Osteocyte (in vitro differentiated cells): Measurements from ENCODE around the gene SLC16A12. TPM values are rescaled to one million over a fixed set of nuclear protein-coding genes. Genes with fewer than 3 reads are reported as not detected.

ENCODE experiments used
- DNase-seq: peaks from one replicate; pipeline ENCODE4 v3.0.0; 2021; ENCODE audit warnings: mixed read lengths; ENCODE audit not compliant: unreplicated experiment; ENCODE audit errors: extremely low spot score
- H3K27ac Mint-ChIP-seq: one replicate; pipeline ENCODE4 v1.8.0; 2021; ENCODE audit warnings: mild to moderate bottlenecking, mixed read lengths; ENCODE audit not compliant: unreplicated experiment
- H3K27me3 Mint-ChIP-seq: one replicate; pipeline ENCODE4 v1.8.0; 2021; ENCODE audit warnings: mixed read lengths; ENCODE audit not compliant: unreplicated experiment
- H3K36me3 Mint-ChIP-seq: one replicate; pipeline ENCODE4 v1.8.0; 2021; ENCODE audit warnings: mixed read lengths; ENCODE audit not compliant: unreplicated experiment
- H3K4me1 Mint-ChIP-seq: one replicate; pipeline ENCODE4 v1.8.0; 2021; ENCODE audit warnings: mixed read lengths; ENCODE audit not compliant: unreplicated experiment
- H3K4me3 Mint-ChIP-seq: one replicate; pipeline ENCODE4 v1.8.0; 2021; ENCODE audit warnings: mild to moderate bottlenecking, moderate library complexity, mixed read lengths; ENCODE audit not compliant: unreplicated experiment
- H3K9me3 Mint-ChIP-seq: one replicate; pipeline ENCODE4 v1.8.0; 2021; ENCODE audit warnings: mixed read lengths; ENCODE audit not compliant: unreplicated experiment
- total RNA-seq: library from RNA; stranded (reverse); gene quantifications from 2 replicates; pipeline ENCODE4 v1.2.1, GENCODE V29; 2021
- TF ChIP-seq, protein P1 (sequence below): fragments of 200-600 bp; sonication (generic); IDR thresholded peaks from 2 replicates; pipeline ENCODE4 v1.5.0; 2021; ENCODE audit warnings: antibody characterized with exemption, mild to moderate bottlenecking, moderate library complexity

SLC16A12 gene
- total RNA-seq, 1 donor from 2014 or later, result 8.4 TPM

DNA sequence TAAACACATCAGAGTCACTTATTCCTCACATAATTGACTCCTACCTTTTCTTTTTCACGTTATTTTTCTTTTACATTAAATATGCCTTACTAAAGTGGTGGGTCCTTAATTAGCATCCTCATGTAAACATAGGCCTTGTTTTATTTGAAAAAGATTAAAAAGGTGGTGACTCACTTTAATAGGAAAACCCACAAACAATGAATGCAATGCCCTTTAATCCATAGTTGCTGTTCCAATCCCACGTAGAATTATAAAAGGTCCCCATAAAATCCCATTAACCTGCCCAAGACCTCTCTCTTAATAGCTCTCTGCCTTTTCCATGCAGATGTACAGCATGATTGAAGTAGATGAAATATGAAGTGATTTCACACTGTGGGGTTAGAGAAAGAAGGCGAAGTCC is 32.2 kb downstream of the SLC16A12 start:
- Mint-ChIP-seq H3K36me3 (peaks cover 18% of the 10 kb centered on the region), H3K27me3 (no peaks in the 10 kb centered on the region), H3K27ac (peak overlapping the region; percentile 90), H3K9me3 (peaks cover 24% of the 10 kb centered on the region), H3K4me1 (peaks cover 41% of the 10 kb centered on the region), H3K4me3 (no peak overlapping the region)
- TF ChIP-seq, protein P1, sequence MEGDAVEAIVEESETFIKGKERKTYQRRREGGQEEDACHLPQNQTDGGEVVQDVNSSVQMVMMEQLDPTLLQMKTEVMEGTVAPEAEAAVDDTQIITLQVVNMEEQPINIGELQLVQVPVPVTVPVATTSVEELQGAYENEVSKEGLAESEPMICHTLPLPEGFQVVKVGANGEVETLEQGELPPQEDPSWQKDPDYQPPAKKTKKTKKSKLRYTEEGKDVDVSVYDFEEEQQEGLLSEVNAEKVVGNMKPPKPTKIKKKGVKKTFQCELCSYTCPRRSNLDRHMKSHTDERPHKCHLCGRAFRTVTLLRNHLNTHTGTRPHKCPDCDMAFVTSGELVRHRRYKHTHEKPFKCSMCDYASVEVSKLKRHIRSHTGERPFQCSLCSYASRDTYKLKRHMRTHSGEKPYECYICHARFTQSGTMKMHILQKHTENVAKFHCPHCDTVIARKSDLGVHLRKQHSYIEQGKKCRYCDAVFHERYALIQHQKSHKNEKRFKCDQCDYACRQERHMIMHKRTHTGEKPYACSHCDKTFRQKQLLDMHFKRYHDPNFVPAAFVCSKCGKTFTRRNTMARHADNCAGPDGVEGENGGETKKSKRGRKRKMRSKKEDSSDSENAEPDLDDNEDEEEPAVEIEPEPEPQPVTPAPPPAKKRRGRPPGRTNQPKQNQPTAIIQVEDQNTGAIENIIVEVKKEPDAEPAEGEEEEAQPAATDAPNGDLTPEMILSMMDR, result no peak
- DNase-seq, result no peak

DNA sequence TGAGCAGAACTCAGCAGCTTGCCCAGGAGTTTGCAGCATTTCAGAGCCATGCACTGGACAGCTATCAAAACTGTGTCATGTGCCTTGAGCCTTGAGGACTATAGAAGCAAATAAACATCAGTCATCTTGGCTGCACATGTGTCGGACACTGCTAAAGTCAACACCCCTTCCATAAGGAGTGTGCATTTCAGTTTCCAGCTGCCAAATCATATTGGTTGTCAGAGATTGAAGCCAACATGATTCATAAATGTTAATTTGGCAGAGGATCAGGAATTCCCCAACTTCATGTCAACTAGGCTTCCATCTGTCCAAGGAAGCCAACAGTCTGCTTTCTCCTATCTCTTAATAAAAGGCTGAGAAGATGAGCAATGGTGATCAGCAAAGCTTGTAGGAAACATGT is 32.8 kb downstream of the SLC16A12 start:
- Mint-ChIP-seq H3K4me1 (peaks cover 41% of the 10 kb centered on the region), H3K27ac (peak overlapping the region; percentile 90), H3K4me3 (no peak overlapping the region), H3K36me3 (peaks cover 18% of the 10 kb centered on the region), H3K27me3 (no peaks in the 10 kb centered on the region), H3K9me3 (peaks cover 24% of the 10 kb centered on the region)
- no peak for DNase-seq
- TF ChIP-seq, protein P1, result no peak

DNA sequence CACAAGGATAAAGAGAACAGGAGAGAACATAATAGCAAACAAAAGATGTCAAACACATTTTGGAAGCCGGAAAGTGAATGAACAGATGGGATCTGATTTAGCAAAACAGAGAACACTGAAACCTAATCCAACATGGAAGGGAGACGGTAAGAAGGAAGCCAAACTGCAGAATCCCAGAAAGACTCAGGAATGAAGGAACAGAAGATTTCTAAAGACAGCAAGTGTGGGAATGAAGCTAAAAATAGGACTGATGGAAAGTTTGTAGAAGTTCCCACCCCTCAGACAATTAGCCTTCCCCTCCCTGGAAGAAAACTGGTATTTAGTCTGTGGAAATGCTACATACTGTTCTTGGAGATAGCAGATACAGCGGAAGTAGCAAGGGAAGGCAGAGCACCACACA is 40.8 kb downstream of the SLC16A12 start:
- Mint-ChIP-seq H3K4me1 (peaks cover 34% of the 10 kb centered on the region), H3K4me3 (no peak overlapping the region), H3K36me3 (peaks cover 6% of the 10 kb centered on the region), H3K27me3 (no peaks in the 10 kb centered on the region), H3K27ac (peak overlapping the region; percentile 71), H3K9me3 (peaks cover 2% of the 10 kb centered on the region)
- no peak for DNase-seq
- TF ChIP-seq, protein P1, result no peak

DNA sequence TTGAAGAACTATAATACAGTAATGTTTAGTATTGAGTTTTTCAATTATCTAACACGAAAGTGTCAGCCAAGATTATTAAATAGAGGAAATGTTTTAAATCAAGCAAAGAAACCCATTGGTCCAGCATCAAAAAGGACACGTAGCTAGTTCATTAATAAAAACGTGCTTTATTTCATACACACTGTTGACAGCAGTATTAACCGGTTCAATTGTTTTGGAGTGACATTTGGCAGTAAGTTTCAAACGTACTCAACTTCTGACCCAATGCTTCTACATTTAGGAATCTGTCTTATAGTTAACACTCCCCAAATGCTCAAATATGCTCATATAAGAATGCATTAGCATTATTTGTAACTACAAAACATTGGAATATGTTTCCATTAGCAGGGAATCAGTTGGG is 41.3 kb downstream of the SLC16A12 start:
- peak overlapping the region; percentile 71 for H3K27ac Mint-ChIP-seq
- peaks cover 33% of the 10 kb centered on the region for H3K4me1 Mint-ChIP-seq
- no peak overlapping the region for H3K4me3 Mint-ChIP-seq
- TF ChIP-seq, protein P1, result no peak
- no peak for DNase-seq
- no peaks in the 10 kb centered on the region for H3K9me3 Mint-ChIP-seq
- H3K36me3 Mint-ChIP-seq, result peaks cover 4% of the 10 kb centered on the region
- H3K27me3 Mint-ChIP-seq, result no peaks in the 10 kb centered on the region

DNA sequence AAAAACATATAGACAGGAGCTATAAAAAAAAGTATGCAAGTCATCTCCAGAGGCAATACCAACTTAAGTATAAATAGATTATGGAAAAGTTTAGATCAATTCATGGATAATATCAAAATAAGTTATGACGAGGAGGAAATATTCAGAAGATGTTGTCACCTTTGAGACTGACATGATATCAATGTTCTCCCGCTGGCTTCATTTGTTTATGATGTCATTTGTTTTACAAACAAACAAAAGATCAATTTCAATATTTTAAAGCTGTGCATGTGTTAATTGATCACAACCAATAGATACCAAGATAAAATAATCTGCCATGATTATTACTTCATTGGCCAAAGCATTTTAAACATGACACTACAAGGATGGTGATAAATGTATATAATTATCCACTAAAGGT is 43.5 kb downstream of the SLC16A12 start:
- Mint-ChIP-seq H3K4me3 (no peak overlapping the region), H3K4me1 (peaks cover 36% of the 10 kb centered on the region), H3K27ac (peak overlapping the region; percentile 79), H3K27me3 (no peaks in the 10 kb centered on the region), H3K36me3 (peaks cover 4% of the 10 kb centered on the region), H3K9me3 (no peaks in the 10 kb centered on the region)
- DNase-seq, result no peak
- TF ChIP-seq, protein P1, result no peak
